ENCODE data around the gene CLIP1.

GRCh38 chr12:122394626-122395194 is 27.8 kb downstream of the CLIP1 start:
- TF ChIP-seq CTCF (optimal IDR thresholded peaks at IDR 0.05 in 1 of 3, IDR thresholded peaks at IDR 0.05 in 1 of 3, conservative IDR thresholded peaks at IDR 0.05 in 1 of 3; ENCODE audit: extremely low read depth in 1 of 3, insufficient read depth in 2 of 3, low read length in 3 of 3) (no peak), EZH2 (IDR thresholded peaks at IDR 0.05; ENCODE audit: low read length) (no peak)
